GM12878 (cell line): ENCODE data around the gene GPC5. TPM values are rescaled to one million over a fixed set of nuclear protein-coding genes. Genes with fewer than 3 reads are reported as not detected.

Source experiments
- ATAC-seq: fragments of 200-7000 bp; cut with Tn5 transposase; 3 replicates; pipeline ENCODE4 v1.9.1; 2020; ENCODE audit warnings: mild to moderate bottlenecking, moderate library complexity
- BruUV-seq: library from RNA; stranded (reverse); fragments of 400-500 nt; replicated peaks from 2 replicates; lab custom pipeline; 2021; lab: Mats Ljungman, UMichigan
- CTCF ChIA-PET: fragments of 300-600 bp; sonication (Branson Sonifier 250); formaldehyde crosslinking; extraction: SDS; loops from one replicate; lab custom pipeline; 2021; ENCODE audit warnings: inconsistent platforms; lab: Yijun Ruan, JAX
- POLR2A ChIA-PET: fragments of 350-600 bp; formaldehyde crosslinking; extraction: SDS; loops from one replicate; lab custom pipeline; 2021; ENCODE audit warnings: inconsistent platforms; lab: Charles Lee
- RAD21 ChIA-PET: fragments of 300-600 bp; sonication (Branson Sonifier 250); formaldehyde crosslinking; loops from one replicate; lab custom pipeline; 2023; ENCODE audit warnings: antibody characterized with exemption; ENCODE audit not compliant: unreplicated experiment; lab: Charles Lee
- SMC1A ChIA-PET: fragments of 300-600 bp; sonication (Branson Sonifier 250); formaldehyde crosslinking; loops from one replicate; lab custom pipeline; 2023; ENCODE audit not compliant: unreplicated experiment, uncharacterized antibody; lab: Charles Lee
- DNase-seq: peaks from one replicate; pipeline ENCODE4 v3.0.0-alpha.2; 2011; ENCODE audit warnings: low read depth, low spot score
- FAIRE-seq: peaks from 3 replicates; lab custom pipeline; 2011; peaks lifted over from hg19 to GRCh38; lab: Jason Lieb, UNC
- H2AFZ ChIP-seq: 2 replicates; pipeline ENCODE4 v1.6.0; 2011; ENCODE audit warnings: low read depth, low read length, control low read depth; ENCODE audit not compliant: control insufficient read depth
- H3K27ac ChIP-seq: 2 replicates; pipeline ENCODE4 v1.5.1; 2011; ENCODE audit warnings: control low read depth; ENCODE audit not compliant: control insufficient read depth, insufficient read depth
- H3K27me3 ChIP-seq, 2 experiments: replicated peaks in 1 of 2; 2 replicates each; pipeline versions ENCODE4 v1.6.0 to v1.6.1; 2011; ENCODE audit warnings: low read length in 1 of 2; ENCODE audit not compliant: control insufficient read depth in 2 of 2, insufficient read depth in 2 of 2
- H3K36me3 ChIP-seq, 2 experiments: 2 replicates each; pipeline ENCODE4 v1.5.1; 2011; ENCODE audit warnings: low read length in 1 of 2; ENCODE audit not compliant: control insufficient read depth in 2 of 2, insufficient read depth in 2 of 2
- H3K4me1 ChIP-seq: 2 replicates; pipeline ENCODE4 v1.6.1; 2011; ENCODE audit warnings: mild to moderate bottlenecking, low read length, moderate library complexity, mixed read lengths; ENCODE audit not compliant: control insufficient read depth, insufficient read depth
- H3K4me2 ChIP-seq: 2 replicates; pipeline ENCODE4 v1.6.0; 2011; ENCODE audit warnings: control low read depth; ENCODE audit not compliant: control insufficient read depth, insufficient read depth
- H3K4me3 ChIP-seq: fragments of 200-600 bp; sonication (generic); 2 replicates; pipeline ENCODE4 v1.5.1; 2016
- H3K79me2 ChIP-seq: 2 replicates; pipeline ENCODE4 v1.6.0; 2011; ENCODE audit warnings: low read length; ENCODE audit not compliant: control insufficient read depth, insufficient read depth
- H3K9ac ChIP-seq: 2 replicates; pipeline ENCODE4 v1.8.0; 2011; ENCODE audit warnings: low read length, control low read depth, mixed read lengths; ENCODE audit not compliant: control insufficient read depth, insufficient read depth
- H3K9me3 ChIP-seq: replicated peaks from 3 replicates; pipeline ENCODE4 v1.5.1; 2011; ENCODE audit warnings: mild to moderate bottlenecking, low read length; ENCODE audit not compliant: control insufficient read depth, insufficient read depth
- H4K20me1 ChIP-seq: 2 replicates; pipeline ENCODE4 v1.6.0; 2011; ENCODE audit not compliant: control insufficient read depth, insufficient read depth
- ATF3 ChIP-seq: IDR thresholded peaks from 2 replicates; pipeline ENCODE4 v1.6.1; 2011; ENCODE audit warnings: low read depth, mild to moderate bottlenecking, low read length, moderate library complexity, borderline replicate concordance; ENCODE audit errors: extremely low read depth
- BCL3 ChIP-seq: IDR thresholded peaks from 2 replicates; pipeline ENCODE4 v1.6.1; 2011; ENCODE audit warnings: borderline replicate concordance, low read depth, mild to moderate bottlenecking, moderate library complexity, low read length; ENCODE audit not compliant: insufficient read depth, poor library complexity, severe bottlenecking
- CBFB ChIP-seq: IDR thresholded peaks from 2 replicates; pipeline ENCODE4 v1.6.1; 2016; ENCODE audit warnings: antibody characterized with exemption, low read depth
- E4F1 ChIP-seq: fragments of 450-650 bp; IDR thresholded peaks from 2 replicates; pipeline ENCODE4 v1.6.1; 2018; ENCODE audit warnings: borderline replicate concordance, mild to moderate bottlenecking; ENCODE audit not compliant: partially characterized antibody
- NKRF ChIP-seq: fragments of 450-650 bp; conservative IDR thresholded peaks from 2 replicates; pipeline ENCODE4 v1.6.1; 2017; ENCODE audit warnings: mild to moderate bottlenecking, moderate library complexity
- POU2F2 ChIP-seq: IDR thresholded peaks from 3 replicates; pipeline ENCODE4 v1.6.1; 2011; ENCODE audit warnings: low read depth, mild to moderate bottlenecking, low read length, borderline replicate concordance
- SMAD5 ChIP-seq: IDR thresholded peaks from 2 replicates; pipeline ENCODE4 v1.6.1; 2016; ENCODE audit warnings: antibody characterized with exemption, low read depth
- SREBF1 ChIP-seq: IDR thresholded peaks from 2 replicates; pipeline ENCODE4 v1.6.1; 2012; ENCODE audit warnings: mild to moderate bottlenecking, low read length
- TBL1XR1 ChIP-seq: IDR thresholded peaks from 2 replicates; pipeline ENCODE4 v1.6.1; 2012; ENCODE audit warnings: low read depth, low read length, improper control_type of control experiment
- USF1 ChIP-seq: IDR thresholded peaks from 2 replicates; pipeline ENCODE4 v1.6.1; 2011; ENCODE audit warnings: borderline replicate concordance, low read depth, mild to moderate bottlenecking, moderate library complexity, mixed read lengths, low read length; ENCODE audit not compliant: insufficient read depth; ENCODE audit errors: extremely low read length
- WGBS: methylation state at CpG from one replicate; pipeline ENCODE4 v1.1.6; 2016; ENCODE audit warnings: low lambda C conversion rate; ENCODE audit not compliant: insufficient replicate concordance, insufficient coverage; ENCODE audit errors: missing lambda C conversion rate; 5-methylcytosine and 5-hydroxymethylcytosine counted together
- in situ Hi-C: fragments of 300-500 bp; cut with MboI; formaldehyde crosslinking; loops from 9 replicates; pipeline ENCODE4 v1.14.3; 2018; ENCODE audit warnings: mixed read lengths
- intact Hi-C: fragments of 100-400 bp; cut with micrococcal nuclease; formaldehyde crosslinking; loops from one replicate; pipeline ENCODE4 v1.14.2; 2022; ENCODE audit not compliant: unreplicated experiment
- polyA plus RNA-seq, 11 experiments: library from polyadenylated mRNA; depleted of rRNA in 4 of 11; unstranded in 6 of 11; stranded (reverse) in 5 of 11; fragments of >200 nt; fragmentation: Nextera tagmentation in 4 of 11; fragmentation: Illumina TruSeq in 1 of 11; extraction: Ambion mirVana in 4 of 11; extraction: Trizol in 1 of 11; gene quantifications; 1 replicate in 1 of 11; 2 replicates in 10 of 11; pipeline versions ENCODE4 v1.2.1 to v1.2.3, GENCODE V29; 2011 to 2016; ENCODE audit warnings: inconsistent platforms in 2 of 11, missing spikeins in 2 of 11, low read depth in 1 of 11
- total RNA-seq, 4 experiments: library from RNA; depleted of rRNA in 3 of 4; stranded (reverse); fragments of >200 nt in 3 of 4; fragmentation: Illumina TruSeq in 1 of 4; extraction: Trizol in 1 of 4; gene quantifications; 2 replicates each; pipeline versions ENCODE4 v1.2.1 to v1.2.3, GENCODE V29; 2013 to 2021

The GPC5 gene
- total and polyA plus RNA-seq, 10 of the 15 experiments (the other 5 are each of a cell fraction or from before 2014, with no cell fraction given) = 0.05 to 0.87 (median 0.44) TPM; not detected in 1

GRCh38 chr13:91360246-91360751 lies 38.1 kb upstream of the GPC5 start:
- Histone ChIP-seq H3K4me3 (no peak overlapping the region), H3K4me2 (no peak overlapping the region), H3K27me3 (no peaks in the 10 kb centered on the region), H3K79me2 (no peaks in the 10 kb centered on the region), H3K9me3 (no peaks in the 10 kb centered on the region), H4K20me1 (no peaks in the 10 kb centered on the region), H2AFZ (no peak overlapping the region), H3K4me1 (no peaks in the 10 kb centered on the region), H3K9ac (no peak overlapping the region), H3K27ac (no peak overlapping the region), H3K36me3 (peaks cover 0 to 17% of the 10 kb centered on the region in 2 experiments; a peak in 2 of 4 replicates)
- ATAC-seq (no peak), FAIRE-seq (no peak), DNase-seq (no peak)
- no TSS peak for BruUV-seq
- ChIA-PET CTCF (interaction anchor here (0.9 to 4.6 kb wide), 7 partner anchors 9 to 47 kb away, joined by 3 to 35 read pairs (median 5); no protein-coding TSS in a partner anchor), RAD21 (interaction anchor here (1.4 kb wide), 1 partner anchor 9 kb away, joined by 5 read pairs; no protein-coding TSS in a partner anchor), SMC1A (interaction anchor here (1.0 to 3.4 kb wide), 5 partner anchors 9 to 48 kb away, joined by 4 to 18 read pairs (median 9); no protein-coding TSS in a partner anchor), POLR2A (no interaction called here)
- intact Hi-C loops = no loop called here
- WGBS = 100% methylated on average over 4 of the region's 4 CpGs
- in situ Hi-C loops = no loop called here
- TF ChIP-seq SMAD5 = no peak; the same call in 1 of the 2 replicates
- no peak for TF ChIP-seq ATF3
- no peak for TF ChIP-seq E4F1
- TF ChIP-seq BCL3 = no peak
- no peak for TF ChIP-seq NKRF
- TF ChIP-seq TBL1XR1 = no peak
- TF ChIP-seq CBFB = no peak
- TF ChIP-seq POU2F2 = no peak
- no peak for TF ChIP-seq SREBF1
- TF ChIP-seq USF1 = no peak
